ENCODE data around the gene YJEFN3.

Gene YJEFN3

DNA sequence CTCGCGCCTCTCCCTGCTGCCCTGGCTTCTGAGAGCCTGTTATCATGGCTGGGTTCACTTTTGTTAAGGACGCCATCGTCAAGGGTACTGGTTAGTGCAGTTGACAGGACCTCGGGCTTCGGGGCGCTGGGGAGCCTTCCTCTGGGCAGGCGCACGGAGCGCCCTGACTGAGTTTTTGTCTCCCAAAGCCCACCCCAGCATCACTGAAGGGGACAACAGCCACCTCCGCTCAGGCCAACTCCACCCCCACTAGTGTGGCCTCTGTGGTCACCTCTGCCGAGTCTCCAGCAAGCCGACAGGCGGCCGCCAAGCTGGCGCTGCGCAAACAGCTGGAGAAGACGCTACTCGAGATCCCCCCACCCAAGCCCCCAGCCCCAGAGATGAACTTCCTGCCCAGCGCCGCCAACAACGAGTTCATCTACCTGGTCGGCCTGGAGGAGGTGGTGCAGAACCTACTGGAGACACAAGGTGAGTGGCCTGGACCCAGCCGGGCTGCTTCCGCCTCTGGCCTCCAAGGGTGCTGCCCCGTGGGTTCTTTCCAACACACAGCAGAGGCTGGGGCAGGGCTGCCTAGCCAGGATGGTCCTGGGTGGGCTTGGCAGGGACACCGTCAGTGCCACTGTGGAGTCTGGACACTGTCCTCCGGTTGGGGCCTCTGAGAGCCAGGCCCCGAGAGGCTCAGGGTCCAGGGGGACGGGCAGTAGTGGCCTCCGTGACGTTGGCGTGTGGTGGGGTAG lies 30.3 kb upstream of the YJEFN3 start:
- DNase-seq = no peak

DNA sequence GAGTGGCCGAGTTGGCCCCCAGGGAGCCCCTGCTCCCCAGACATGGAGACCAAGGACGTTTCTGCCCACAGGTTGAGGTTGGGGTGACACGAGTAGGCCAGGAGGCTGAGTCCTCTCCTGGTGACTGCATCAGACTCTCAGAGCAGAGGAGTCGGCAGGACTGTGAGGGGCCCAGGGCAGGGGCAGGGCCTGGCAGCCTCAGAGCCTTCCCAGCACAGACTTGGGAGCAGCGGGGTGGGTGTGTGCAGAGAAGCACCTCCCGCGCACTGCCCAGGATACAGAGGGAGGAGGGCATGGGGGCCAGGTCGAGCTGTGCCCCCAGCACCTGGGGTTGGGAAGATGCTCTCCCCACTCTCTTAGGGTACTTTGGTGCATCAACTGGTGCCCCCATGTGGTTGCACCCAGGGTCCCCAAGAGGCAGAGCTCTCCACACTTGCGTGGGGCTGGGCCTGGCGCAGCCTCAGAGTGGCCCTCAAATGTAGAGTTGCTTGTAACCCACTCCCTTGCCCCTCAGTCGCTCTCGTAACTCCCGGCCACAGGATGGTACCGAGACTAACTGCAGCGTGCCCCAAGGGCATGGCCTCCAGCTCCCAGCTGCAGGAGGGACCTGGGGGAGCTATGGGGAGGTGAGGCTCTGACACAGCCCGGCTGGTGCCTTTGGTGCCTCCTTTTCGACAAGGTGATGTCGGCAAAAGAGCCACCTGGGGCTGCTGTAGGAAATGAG lies 29.3 kb upstream of the YJEFN3 start:
- DNase-seq = no peak

DNA sequence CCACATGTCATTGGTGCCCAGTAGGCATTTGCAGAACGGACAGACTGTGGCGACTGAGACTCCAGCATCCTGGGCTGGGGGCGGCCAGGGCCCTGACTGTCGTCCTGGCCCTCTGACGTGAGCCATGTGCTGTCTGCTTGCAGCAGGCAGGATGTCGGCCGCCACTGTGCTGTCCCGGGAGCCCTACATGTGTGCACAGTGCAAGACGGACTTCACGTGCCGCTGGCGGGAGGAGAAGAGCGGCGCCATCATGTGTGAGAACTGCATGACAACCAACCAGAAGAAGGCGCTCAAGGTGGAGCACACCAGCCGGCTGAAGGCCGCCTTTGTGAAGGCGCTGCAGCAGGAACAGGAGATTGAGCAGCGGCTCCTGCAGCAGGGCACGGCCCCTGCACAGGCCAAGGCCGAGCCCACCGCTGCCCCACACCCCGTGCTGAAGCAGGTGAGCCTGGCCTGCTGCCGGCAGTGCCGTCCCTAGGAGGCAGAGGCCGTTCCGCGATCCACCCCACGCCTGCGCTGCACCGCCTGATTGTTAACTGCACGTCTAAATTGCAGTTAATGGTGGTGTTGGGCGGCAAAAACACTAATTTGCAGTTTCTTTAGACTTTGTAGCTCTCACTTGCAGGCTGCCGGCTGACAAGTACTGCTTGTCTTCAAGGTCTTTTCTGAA lies 27.6 kb upstream of the YJEFN3 start:
- no peak for DNase-seq

DNA sequence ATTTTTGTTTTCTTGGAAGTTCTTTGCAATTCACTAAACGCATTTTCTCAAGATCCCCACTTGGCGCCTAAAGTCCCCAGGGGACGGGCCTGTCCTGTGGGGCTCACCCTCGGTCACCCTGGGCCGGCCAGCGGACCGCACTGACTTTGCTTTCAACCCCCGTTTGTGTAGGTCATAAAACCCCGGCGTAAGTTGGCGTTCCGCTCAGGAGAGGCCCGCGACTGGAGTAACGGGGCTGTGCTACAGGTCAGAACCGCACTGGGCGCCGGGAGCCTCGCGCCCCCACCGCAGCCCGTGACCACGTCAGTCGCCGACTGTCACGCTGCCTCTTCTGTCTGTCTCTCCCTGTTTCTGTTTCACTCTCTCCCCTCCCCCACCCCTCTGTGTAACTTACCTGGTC lies 26.9 kb upstream of the YJEFN3 start:
- no peak for DNase-seq

DNA sequence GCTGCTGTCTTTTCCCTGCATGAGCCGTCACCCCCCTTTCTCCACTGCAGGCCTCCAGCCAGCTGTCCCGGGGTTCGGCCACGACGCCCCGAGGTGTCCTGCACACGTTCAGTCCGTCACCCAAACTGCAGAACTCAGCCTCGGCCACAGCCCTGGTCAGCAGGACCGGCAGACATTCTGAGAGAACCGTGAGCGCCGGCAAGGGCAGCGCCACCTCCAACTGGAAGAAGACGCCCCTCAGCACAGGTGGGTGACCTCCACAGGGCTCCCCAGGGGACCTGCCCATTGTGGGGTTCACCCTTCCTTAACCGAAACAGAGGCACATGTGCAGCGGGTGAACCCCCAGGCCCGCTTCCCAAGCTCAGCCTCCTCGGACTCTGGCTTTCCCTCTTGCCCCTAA lies 26.4 kb upstream of the YJEFN3 start:
- no peak for DNase-seq

DNA sequence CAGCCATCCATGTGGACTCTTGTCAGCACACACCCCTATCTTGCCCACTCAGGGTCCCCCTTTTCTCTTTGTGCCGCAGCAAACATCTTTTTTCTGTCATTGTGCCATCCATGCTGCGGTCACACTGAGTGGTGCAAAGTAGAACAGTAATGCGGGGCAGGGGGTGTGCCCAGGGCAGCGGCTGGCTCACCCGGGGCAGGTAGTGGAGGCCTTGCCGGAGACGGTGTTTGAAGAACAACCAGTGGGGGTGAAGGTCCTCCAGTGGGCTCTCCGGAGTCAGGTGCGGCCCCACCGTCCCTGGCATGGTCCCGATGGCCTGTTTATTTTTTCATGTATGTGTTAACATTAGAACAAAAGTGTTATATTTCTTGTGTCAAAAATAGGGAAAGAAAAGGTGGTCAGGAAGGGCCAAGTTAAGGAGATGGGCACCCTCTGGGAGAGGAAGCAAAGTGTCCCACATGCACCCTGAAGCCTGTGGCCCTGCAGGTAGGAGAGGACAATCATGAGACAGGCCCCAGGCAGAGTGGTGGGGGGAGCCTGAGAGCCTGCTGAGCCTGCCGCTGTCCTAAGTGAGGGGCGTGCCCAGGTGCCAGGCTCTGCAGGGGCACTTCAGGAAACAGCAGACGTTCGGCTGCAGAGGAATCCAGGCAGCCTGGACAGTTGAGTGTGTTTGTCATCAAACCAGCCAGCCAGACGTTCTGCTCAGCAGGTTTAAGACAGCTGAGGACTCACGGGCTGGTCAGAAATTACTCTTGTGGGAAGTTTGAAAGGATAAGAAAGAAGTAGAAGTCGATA lies 25.7 kb upstream of the YJEFN3 start:
- DNase-seq = no peak

DNA sequence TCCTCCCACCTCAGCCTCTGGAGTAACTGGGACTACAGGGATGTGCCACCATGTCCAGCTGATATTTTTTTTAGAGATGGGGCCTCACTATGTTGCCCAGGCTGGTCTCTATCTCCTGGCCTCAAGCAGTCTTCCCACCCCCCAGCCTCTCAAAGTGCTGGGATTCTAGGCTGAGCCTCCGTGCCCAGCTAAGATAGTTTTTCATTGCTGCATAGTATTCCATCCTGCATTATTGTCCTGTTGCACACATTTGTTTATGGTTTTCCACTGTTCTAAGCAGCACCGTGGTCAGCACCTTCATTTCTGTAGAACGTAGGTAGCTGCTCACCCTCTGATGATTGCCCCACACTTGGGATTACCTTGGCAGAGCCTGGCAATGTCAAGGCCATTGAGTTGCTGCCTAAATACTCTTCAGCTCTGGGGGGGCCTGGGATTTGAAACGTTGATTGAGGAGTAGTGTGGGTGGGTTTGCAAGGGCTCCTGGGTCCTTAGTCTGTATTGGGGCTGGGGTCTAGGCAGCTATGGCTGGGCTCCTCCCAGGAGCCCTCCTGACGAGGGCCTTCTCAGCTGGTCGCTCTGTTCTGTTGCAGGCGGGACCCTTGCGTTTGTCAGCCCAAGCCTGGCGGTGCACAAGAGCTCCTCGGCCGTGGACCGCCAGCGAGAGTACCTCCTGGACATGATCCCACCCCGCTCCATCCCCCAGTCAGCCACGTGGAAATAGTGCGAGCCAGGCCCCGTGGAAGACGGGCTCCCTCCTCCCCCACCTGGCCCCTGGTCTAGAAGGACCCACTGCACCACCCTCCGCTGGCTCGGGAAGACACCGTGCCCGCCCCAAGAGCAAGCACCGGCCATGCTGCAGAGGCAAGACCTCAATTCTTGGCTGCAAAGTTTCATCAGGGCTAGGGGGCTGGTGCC lies 23.7 kb upstream of the YJEFN3 start:
- DNase-seq = no peak

DNA sequence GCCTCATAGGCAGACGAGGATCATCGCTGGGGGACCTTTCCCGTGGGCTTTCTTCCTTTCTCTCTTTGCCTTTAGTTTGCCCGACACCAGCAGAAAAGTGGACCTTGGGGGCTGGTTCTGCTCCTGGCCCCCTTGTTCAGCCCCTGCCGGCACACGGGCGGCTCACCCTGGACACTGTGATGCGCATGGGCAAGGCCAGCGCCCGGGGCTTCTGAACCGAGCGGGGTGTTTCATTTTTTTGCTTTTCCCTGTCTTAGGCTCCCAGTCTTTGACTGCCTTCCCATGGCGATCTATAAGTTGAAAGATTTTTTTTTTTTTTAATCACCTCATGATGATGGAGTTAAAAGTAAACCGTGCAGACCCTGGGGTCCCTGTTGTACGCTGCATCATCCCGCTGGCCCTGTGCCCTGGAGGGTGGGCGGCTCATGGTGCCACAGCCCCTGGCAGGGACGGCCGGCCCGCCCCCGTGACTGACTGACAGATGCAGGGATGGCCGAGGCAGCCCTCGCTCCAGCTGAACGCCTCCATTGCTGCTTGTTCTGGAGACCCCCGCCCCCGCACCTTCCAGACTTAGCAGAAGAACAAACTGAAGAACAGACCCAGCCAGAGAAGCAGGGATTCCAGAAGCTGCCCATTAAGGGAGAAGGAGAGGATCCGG lies 22.9 kb upstream of the YJEFN3 start:
- DNase-seq = no peak

DNA sequence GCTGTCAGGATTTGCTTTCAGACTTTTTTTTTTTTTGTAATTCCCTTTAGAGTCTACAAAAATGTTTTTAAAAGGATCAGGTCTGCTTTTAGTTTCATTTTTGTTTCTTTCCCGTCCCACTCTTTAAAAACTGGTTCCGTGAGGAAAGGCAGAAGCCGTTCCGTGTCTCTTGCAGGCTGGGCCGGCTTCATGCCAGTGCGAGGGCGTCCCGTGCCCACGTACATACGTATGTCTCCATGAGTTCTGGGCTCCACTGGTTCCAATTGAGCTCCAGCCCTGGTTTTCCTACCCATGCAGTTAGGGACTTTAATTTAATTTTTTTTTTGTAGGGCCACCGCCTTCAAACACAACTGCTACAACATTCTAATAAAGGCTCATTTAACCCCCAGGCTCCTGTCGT lies 22.1 kb upstream of the YJEFN3 start:
- DNase-seq = no peak

DNA sequence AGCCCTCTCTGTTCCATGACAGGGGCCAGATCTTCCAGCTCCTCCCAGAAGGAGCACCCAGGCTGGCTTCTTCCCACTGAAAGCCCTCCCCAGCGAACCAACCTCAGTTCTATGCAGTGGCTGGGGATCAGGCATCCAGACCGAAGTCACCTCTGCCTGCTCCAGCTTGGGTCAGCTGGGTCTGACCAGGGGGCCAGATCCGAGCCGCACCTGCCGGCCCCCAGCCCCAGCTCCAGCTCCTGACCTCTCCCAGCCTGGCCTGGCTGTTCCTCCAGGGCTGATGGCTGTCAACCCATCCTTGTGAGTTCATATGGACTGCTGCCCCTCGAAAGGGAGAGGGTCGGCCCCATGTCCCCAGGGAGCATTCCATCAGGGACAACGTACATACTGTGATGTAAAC lies 21.4 kb upstream of the YJEFN3 start:
- no peak for DNase-seq

DNA sequence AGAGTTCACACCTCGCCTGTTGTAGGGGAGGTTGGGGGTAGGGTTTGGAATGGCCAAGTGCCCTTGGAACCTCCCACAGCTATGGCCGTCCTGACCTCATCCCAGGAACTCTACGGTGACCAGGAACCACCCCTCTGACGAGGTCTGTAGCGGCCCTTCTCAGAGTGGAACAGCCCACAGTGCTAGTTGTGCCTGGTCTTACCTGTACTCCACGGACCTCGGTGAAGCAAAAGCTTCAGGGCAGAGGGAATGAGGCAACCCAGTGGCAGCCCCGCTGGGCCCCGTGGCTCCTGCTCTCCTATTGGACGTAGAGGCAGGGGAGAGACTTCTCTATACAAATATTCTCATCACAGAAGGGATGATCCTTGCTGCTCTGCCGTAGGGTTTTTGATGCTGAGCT lies 20.5 kb upstream of the YJEFN3 start:
- DNase-seq = no peak

DNA sequence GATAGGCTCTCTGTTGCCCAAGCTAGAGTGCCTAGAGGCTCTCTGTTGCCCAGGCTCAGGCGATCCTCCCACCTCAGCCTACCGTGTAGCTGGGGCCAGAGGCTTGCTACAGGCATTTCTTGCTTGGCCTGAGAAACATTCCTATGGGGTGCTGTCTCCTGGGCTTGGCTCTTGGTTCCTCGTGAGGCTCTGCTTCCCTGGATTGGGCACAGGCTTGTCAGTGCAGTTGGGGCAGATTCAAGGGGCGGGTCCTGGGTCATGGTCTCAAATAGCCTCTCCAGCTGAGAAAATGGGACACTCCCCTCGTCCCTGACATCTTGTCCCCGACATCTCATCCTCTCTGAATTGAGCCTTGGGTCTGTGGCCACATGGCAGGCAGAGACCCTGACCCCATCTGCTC lies 18.3 kb upstream of the YJEFN3 start:
- no peak for DNase-seq

DNA sequence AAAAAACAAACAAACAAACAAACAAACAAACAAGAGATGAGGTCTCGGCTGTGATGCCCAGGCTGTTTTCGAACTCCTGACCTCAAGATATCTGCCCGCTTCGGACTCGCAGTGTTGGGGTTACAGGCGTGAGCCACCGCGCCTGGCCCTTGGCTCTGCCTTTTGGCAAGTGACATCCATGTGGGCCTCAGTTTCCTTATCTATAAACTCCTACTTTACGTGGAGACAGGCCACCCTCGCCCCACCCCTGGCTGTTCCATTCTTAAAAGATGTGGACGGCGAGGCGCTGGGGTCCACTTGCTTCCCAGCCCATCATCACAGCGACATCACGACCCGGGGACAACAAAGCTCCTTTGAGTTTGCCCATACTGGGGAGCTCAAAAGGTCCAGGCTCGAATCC lies 15.0 kb upstream of the YJEFN3 start:
- DNase-seq = no peak

DNA sequence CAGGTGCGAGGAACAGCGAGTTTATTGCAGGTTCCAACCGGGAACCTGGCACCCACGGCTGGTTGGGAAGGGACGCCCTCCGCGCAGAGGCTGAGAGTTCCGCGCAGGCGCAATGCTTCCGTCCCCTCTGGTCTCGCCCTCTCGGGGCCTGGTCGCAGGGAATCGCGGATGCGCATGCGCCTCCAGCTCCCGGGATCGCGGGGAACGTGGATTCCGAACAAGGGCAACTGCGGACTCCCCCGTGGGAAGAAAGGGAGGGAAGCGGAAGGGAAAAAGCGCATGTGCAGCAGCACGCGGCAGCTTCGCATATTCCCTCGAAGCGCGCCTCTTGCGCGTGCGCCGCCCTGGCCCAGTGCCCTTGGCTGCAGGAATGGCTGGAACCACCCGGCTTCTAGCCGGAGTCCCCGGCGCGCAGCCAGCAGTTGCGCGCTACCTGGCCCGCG lies 14.5 kb upstream of the YJEFN3 start:
- DNase-seq = no peak

DNA sequence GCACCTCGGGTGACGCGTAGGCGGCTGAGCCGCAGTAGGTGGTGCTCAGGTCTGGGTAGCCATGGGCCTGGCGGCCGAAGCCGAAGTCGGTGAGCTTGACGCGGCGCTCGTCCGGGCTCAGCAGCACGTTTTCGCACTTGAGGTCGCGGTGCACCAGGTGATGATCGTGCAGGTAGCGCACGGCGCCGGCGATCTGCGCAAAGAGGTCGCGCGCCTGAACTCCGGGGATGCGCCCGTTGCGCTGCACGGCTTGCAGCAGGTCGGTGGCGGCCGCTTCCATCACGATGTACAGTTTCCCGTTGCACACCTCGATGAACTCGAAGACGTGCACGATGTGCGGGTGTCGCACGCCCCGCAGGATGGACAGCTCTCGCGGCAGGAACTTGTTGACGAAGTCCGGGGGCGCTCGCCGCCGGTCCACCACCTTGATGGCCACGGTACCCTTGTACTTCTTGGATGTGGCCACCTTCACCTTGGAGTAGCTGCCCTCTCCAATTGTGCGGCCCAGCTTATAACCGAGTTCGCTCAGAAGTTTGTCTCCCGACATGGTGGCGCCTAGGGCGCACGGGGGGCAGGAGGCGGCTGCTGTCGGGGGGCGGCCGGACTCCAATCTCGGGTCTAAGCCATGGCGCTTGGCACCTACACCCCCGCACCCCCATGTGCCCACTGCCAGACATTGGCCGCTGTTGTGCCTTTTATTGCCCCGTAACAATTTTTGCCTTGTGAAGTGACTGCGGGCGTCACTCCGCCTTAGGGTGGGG lies 13.7 kb upstream of the YJEFN3 start, which contains the start of gene TSSK6:
Gene TSSK6, minus strand, starts transcription at position 668 of the 761 bp plus-strand sequence. Its CDS starts 121 bp downstream, at position 547.
- DNase-seq = no peak

DNA sequence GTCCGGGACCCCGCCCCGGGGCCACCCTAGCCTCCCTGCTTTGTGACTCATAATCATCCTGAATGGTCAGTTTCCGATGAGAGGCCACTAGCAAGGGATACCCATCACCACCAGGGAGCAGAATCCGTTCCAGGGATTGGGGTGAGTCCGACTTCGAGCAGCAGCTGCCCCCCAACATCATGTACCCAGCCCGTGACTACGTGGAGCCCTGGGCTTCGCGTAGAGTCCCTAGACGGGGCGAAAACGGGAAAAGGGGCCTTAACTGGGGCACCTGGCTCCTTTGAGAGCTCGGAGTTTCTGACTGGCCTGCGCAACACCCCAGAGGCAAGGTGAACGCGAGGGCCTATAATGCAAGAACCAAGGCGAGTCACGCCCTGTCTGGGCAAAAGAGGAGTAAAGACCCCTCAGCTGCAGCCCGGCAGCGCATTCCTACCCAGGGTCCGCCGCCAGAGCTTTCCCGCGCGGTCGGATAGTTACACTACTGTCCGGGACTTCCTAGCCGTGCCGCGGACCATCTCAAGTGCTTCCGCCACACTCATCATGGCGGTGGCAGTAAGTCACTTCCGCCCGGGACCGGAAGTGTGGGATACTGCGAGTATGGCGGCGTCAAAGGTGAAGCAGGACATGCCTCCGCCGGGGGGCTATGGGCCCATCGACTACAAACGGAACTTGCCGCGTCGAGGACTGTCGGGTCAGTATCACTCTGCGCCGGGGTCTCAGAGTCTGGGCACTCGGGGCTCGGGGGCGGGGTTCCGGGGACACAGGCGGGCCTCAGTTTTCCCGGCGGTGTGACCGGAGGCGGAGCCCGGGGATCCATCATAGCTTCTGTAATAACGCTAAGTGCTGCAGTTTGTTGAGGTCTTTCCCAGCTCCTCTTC lies 12.8 kb upstream of the YJEFN3 start, which contains the start of gene NDUFA13:
Gene NDUFA13, plus strand, starts transcription at position 584 of the 878 bp plus-strand sequence. Its CDS starts 14 bp downstream, at position 598.
- DNase-seq = peak; percentile 77 to 81

DNA sequence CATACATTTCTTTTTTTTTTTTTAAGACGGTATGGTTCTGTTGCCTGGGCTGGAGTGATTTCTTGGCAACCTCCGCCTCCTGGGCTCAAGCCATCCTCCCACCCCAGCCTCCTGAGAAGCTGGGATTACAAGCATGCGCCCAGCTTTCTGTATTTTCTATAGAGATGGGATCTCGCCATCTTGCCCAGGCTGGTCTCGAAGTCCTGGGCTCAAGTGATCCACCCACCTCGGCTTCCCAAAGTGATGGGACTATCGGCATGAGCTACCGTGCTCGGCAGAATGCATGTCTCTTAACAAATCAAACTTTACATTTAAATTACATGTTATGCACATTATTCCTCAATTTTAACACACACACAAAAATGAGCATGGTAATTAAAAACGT lies 11.5 kb upstream of the YJEFN3 start:
- no peak for DNase-seq

DNA sequence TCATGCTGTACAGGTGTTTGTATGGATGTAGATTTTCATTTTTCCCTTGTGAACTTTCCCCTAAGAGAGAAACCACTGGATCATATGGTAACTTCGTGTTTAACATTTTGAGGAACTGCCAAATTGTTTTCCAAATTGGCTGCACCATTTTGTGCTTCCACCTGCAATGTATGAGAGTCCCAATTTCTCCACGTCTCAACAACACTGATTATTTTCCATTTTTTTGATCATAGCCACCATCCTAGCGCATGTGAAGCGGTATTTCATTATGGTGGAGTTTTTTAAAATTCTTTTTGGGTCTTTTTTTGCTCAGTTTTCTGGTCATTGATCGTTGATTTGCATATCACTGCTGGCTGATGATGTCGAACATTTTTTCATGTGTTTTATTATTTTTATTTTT lies 7.7 kb upstream of the YJEFN3 start:
- DNase-seq = no peak

DNA sequence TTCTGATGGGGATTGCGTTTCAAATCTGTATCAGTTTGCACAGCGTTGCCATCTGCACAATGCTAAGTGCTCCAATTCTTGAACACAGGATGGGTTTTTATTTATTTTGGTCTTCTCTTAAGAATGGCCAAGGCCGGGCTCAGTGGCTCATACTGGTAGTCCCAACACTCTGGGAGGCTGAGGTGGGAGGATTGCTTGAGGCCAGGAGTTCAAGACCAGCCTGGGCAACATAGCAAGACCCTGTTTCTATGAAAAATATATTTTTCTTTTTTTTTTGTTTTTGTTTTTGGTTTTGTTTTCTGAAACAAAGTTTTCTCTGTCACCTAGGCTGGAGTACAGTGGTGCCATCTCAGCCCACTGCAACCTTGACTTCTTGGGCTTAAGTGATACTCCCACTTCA lies 5.5 kb upstream of the YJEFN3 start:
- no peak for DNase-seq

Measured in SHP77 (cell line).